DND-41 (cell line): ENCODE results near the gene S100A12.

Experiments used
- ATAC-seq: fragments of 200-7000 bp; cut with Tn5 transposase; 3 replicates; pipeline ENCODE4 v1.9.1; 2021; ENCODE audit warnings: low read depth; ENCODE audit not compliant: insufficient read depth
- DNase-seq: peaks from one replicate; pipeline ENCODE4 v3.0.0-alpha.2; 2020
- H2AFZ ChIP-seq: 2 replicates; pipeline ENCODE4 v1.6.0; 2012; ENCODE audit warnings: low read depth, low read length
- H3K27ac ChIP-seq: 2 replicates; pipeline ENCODE4 v1.5.1; 2012; ENCODE audit warnings: low read length, inconsistent platforms
- H3K27me3 ChIP-seq: fragments of 200-600 bp; sonication (generic); 2 replicates; pipeline ENCODE4 v1.6.0; 2012; ENCODE audit warnings: low read length, mild to moderate bottlenecking, inconsistent platforms; ENCODE audit not compliant: insufficient read depth, poor library complexity
- H3K36me3 ChIP-seq: 2 replicates; pipeline ENCODE4 v1.5.1; 2012; ENCODE audit warnings: low read length, inconsistent platforms; ENCODE audit not compliant: insufficient read depth
- H3K4me1 ChIP-seq: 2 replicates; pipeline ENCODE4 v1.5.1; 2012; ENCODE audit warnings: mild to moderate bottlenecking, low read length; ENCODE audit not compliant: insufficient read depth
- H3K4me2 ChIP-seq: 2 replicates; pipeline ENCODE4 v1.6.0; 2012; ENCODE audit warnings: mild to moderate bottlenecking, moderate library complexity, low read length, inconsistent platforms; ENCODE audit not compliant: insufficient read depth
- H3K4me3 ChIP-seq, 2 experiments: fragments of 200-600 bp in 1 of 2; shearing (Covaris generic) in 1 of 2; 2 replicates each; pipeline ENCODE4 v1.5.1; 2012 to 2016; ENCODE audit warnings: inconsistent platforms in 2 of 2, low read length in 2 of 2, mild to moderate bottlenecking in 2 of 2, low read depth in 1 of 2, moderate library complexity in 1 of 2
- H3K79me2 ChIP-seq: 2 replicates; pipeline ENCODE4 v1.6.0; 2012; ENCODE audit warnings: low read length, inconsistent platforms; ENCODE audit not compliant: insufficient read depth
- H3K9ac ChIP-seq: 2 replicates; pipeline ENCODE4 v1.6.0; 2012; ENCODE audit warnings: low read depth, mild to moderate bottlenecking, inconsistent platforms, low read length, moderate library complexity
- H3K9me3 ChIP-seq: 2 replicates; pipeline ENCODE4 v1.5.1; 2012; ENCODE audit warnings: low read length, moderate library complexity, mild to moderate bottlenecking, inconsistent platforms; ENCODE audit not compliant: insufficient read depth, severe bottlenecking
- H4K20me1 ChIP-seq: 2 replicates; pipeline ENCODE4 v1.6.0; 2012; ENCODE audit warnings: low read length; ENCODE audit not compliant: insufficient read depth
- CTCF ChIP-seq: IDR thresholded peaks from 2 replicates; pipeline ENCODE4 v1.5.1; 2012; ENCODE audit warnings: borderline replicate concordance, low read length, moderate library complexity, mild to moderate bottlenecking; ENCODE audit not compliant: poor library complexity, severe bottlenecking; ENCODE audit errors: extremely low read depth
- EZH2 ChIP-seq: IDR thresholded peaks from 3 replicates; pipeline ENCODE4 v1.6.1; 2012; ENCODE audit warnings: borderline replicate concordance, low read depth, mild to moderate bottlenecking, moderate library complexity, low read length, inconsistent platforms; ENCODE audit not compliant: severe bottlenecking

The S100A12 gene

DNA sequence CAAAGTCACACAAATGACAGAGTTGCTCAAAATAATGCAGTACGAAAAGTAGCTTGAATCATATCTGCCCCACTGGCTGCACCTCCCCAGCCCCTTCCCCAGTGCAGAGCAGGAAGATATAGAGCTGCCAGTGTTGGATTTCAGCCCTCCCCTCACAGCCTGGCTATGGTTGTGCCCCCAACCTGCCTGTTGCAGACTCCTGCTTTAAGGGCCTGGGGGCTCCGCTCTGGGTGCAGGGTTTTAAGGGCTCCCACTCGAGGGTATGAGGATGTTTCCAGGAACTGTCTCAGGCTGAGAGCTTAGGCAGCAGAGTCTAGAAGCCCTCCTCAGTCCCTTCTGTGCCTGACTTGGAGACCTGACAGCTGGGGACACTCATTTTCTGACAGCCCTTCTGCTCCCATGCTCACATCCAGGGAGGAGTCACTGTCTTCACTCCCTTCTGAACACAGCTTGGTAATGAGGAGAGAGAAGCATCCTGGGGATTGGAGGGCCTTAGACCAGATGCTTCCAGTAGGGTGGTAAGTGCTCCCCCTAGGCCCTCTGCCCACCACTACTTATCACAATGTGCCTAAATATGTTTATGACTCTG is 13.1 kb downstream of the S100A12 start:
- DNase-seq (no peak), ATAC-seq (no peak)
- no peak overlapping the region for H3K27ac ChIP-seq
- H3K4me1 ChIP-seq = no peaks in the 10 kb centered on the region
- no peak overlapping the region for H2AFZ ChIP-seq
- no peak overlapping the region for H3K4me2 ChIP-seq
- H3K4me3 ChIP-seq = no peak overlapping the region
- H3K9me3 ChIP-seq = no peaks in the 10 kb centered on the region
- no peaks in the 10 kb centered on the region for H3K79me2 ChIP-seq
- H3K36me3 ChIP-seq = no peaks in the 10 kb centered on the region
- TF ChIP-seq CTCF = no peak
- TF ChIP-seq EZH2 = no peak
- H4K20me1 ChIP-seq = no peaks in the 10 kb centered on the region
- H3K9ac ChIP-seq = no peak overlapping the region
- H3K27me3 ChIP-seq = peaks cover 42% of the 10 kb centered on the region

GRCh38 chr1:153361480-153362109 is 13.8 kb downstream of the S100A12 start:
- no peaks in the 10 kb centered on the region for H3K79me2 ChIP-seq
- no peaks in the 10 kb centered on the region for H3K4me1 ChIP-seq
- H3K9ac ChIP-seq = no peak overlapping the region
- H3K9me3 ChIP-seq = no peaks in the 10 kb centered on the region
- no peak overlapping the region for H3K4me3 ChIP-seq
- DNase-seq = no peak
- no peaks in the 10 kb centered on the region for H4K20me1 ChIP-seq
- H2AFZ ChIP-seq = no peak overlapping the region
- H3K27ac ChIP-seq = no peak overlapping the region
- no peak overlapping the region for H3K4me2 ChIP-seq
- H3K36me3 ChIP-seq = no peaks in the 10 kb centered on the region
- ATAC-seq = no peak
- TF ChIP-seq CTCF = no peak
- no peak for TF ChIP-seq EZH2
- peaks cover 43% of the 10 kb centered on the region for H3K27me3 ChIP-seq

DNA sequence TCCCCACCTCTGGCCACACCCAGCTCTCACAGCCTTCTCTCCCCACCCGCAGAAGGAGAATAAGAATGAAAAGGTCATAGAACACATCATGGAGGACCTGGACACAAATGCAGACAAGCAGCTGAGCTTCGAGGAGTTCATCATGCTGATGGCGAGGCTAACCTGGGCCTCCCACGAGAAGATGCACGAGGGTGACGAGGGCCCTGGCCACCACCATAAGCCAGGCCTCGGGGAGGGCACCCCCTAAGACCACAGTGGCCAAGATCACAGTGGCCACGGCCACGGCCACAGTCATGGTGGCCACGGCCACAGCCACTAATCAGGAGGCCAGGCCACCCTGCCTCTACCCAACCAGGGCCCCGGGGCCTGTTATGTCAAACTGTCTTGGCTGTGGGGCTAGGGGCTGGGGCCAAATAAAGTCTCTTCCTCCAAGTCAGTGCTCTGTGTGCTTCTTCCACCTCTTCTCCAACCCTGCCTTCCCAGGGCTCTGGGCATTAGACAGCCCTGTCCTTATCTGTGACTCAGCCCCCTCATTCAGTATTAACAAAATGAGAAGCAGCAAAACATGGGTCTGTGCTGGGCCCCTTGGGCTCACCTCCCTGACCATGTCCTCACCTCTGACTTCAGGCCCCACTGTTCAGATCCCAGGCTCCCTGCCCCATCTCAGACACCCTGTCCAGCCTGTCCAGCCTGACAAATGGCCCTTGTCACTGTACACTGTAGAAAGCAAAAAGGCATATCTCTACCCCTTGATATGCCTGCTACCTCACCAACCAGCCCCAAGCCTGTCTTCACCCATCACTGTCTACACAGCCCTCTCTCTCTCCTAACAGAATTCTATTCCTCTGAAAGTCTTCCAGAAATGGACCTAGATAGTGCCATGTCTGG is 14.6 kb downstream of the S100A12 start:
- Histone ChIP-seq H4K20me1 (no peaks in the 10 kb centered on the region), H3K9ac (no peak overlapping the region), H2AFZ (no peak overlapping the region), H3K9me3 (no peaks in the 10 kb centered on the region), H3K27me3 (peaks cover 36% of the 10 kb centered on the region), H3K79me2 (no peaks in the 10 kb centered on the region), H3K4me1 (no peaks in the 10 kb centered on the region), H3K27ac (no peak overlapping the region), H3K4me2 (no peak overlapping the region), H3K36me3 (no peaks in the 10 kb centered on the region), H3K4me3 (no peak overlapping the region)
- ATAC-seq (no peak), DNase-seq (no peak)
- TF ChIP-seq EZH2 = no peak
- TF ChIP-seq CTCF = no peak
